Activated naive CD4-positive, alpha-beta T cell treated with anti-CD3 and anti-CD28 coated beads for 36 hours (primary cell): ENCODE measurements around the gene GID4. TPM values are rescaled to one million over a fixed set of nuclear protein-coding genes. Genes with fewer than 3 reads are reported as not detected.
"Not testable (repeated sequence)": the region's sequence is repeated elsewhere in the genome, so short reads cannot be mapped to it uniquely, and the experiment has no call there.

Experiments
- CTCF ChIA-PET: fragments of 350-600 bp; sonication (Branson Sonifier 250); formaldehyde crosslinking; loops from one replicate; lab custom pipeline; 2021; ENCODE audit warnings: antibody characterized with exemption; lab: Charles Lee
- DNase-seq: peaks from one replicate; pipeline ENCODE4 v3.0.0-alpha.2; 2020
- H3K27ac Mint-ChIP-seq: one replicate; pipeline ENCODE4 v1.8.0; 2021; ENCODE audit warnings: mild to moderate bottlenecking, mixed read lengths
- H3K27me3 Mint-ChIP-seq: one replicate; pipeline ENCODE4 v1.8.0; 2021; ENCODE audit warnings: low read depth, mixed read lengths
- H3K36me3 Mint-ChIP-seq: one replicate; pipeline ENCODE4 v1.8.0; 2021; ENCODE audit warnings: low read depth, mixed read lengths
- H3K4me1 Mint-ChIP-seq: one replicate; pipeline ENCODE4 v1.8.0; 2021; ENCODE audit warnings: low read depth, mixed read lengths
- H3K4me3 Mint-ChIP-seq: one replicate; pipeline ENCODE4 v1.8.0; 2021; ENCODE audit warnings: mild to moderate bottlenecking, moderate library complexity, mixed read lengths
- H3K9me3 Mint-ChIP-seq: one replicate; pipeline ENCODE4 v1.8.0; 2021; ENCODE audit warnings: mixed read lengths
- intact Hi-C: fragments of 100-400 bp; cut with micrococcal nuclease; formaldehyde crosslinking; loops from one replicate; pipeline ENCODE4 v1.15.1; 2023
- total RNA-seq, 2 experiments: library from RNA; stranded (reverse); gene quantifications; one replicate each; pipeline ENCODE4 v1.2.3, GENCODE V29; 2021

Gene GID4
- 1 to 10 TPM; 5.2 to 6.0 TPM for total RNA-seq

DNA sequence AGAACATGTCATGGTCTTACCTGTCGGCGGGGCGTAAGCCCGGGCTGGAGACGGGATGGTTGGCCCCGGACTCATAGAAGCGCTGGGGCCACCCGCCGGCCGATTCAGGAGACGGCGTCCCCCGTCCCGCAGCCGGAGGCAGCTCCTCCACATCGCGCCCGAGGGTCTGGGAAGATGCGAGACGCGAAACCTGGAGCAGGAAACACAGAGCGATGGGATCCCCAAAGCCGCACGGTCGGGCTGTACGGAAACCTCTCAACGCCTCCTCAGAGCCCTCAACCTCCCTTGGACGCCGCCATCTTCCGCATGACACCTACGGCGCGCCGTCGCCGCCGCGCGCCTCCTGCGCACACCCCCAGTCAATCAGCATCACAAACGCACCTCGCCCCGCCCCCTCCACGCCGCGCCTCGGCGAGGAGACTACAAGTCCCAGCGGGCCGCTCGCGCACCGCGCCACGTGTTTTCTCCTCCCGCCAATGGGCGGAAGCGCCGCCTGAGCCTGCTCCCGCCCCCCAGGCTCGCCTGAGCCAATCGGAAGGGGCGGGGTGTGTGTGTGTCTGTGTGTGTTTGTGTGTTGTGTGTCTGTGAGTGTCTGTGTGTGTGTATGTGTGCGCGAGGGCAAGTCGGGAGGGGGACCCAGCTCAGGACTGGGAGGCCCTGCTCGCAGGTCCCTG is at the start of gene GID4, which contains the start of gene ATPAF2:
TSS of gene GID4 (plus strand) at position 548 of the 674 bp plus-strand sequence. CDS start at position 605, 57 bp downstream.
TSS of gene ATPAF2 (minus strand) at position 308 of the 674 bp plus-strand sequence. CDS start at position 153, 155 bp downstream.
- Mint-ChIP-seq H3K9me3 (no peaks in the 10 kb centered on the region), H3K4me3 (peak within 1 kb of the TSS; percentile 86), H3K27me3 (no peaks in the 10 kb centered on the region), H3K4me1 (peaks cover 40% of the 10 kb centered on the region), H3K27ac (peak within 1 kb of the TSS; percentile 79), H3K36me3 (peaks cover 2% of the 10 kb centered on the region)
- peak; percentile 100 for DNase-seq
- intact Hi-C loops: loop anchor here (1.0 to 2.0 kb wide), 7 partner anchors 48 to 448 kb away; partner anchors contain the start of genes ALKBH5, DRC3, DRG2 and PEMT
- CTCF ChIA-PET: interaction anchor here (0.6 to 1.1 kb wide), 2 partner anchors 11 to 276 kb away, joined by 3 read pairs; partner anchors contain the start of gene TOP3A

DNA sequence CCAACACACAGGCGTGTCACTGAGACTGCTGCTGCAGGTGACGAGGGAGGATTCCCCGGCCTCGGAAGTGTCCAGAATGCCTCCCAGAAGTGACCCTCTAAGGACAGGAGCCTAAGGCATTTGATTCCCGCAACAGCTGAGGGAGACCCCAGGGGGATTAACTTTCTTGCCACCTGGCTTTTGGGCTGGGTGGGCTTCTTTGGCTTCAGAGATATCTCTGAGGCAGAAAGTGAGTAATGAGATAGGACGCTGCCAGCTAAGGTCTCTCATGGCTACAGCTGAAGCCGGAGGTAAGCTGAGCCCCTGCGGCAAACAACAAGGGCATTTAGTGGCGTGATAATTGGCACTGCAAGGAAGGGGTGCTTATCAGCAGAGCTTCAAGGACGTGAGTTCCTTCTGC is 49.6 kb upstream of the GID4 start:
- no peak overlapping the region for H3K4me3 Mint-ChIP-seq
- H3K27me3 Mint-ChIP-seq: no peaks in the 10 kb centered on the region
- H3K4me1 Mint-ChIP-seq: no peaks in the 10 kb centered on the region
- CTCF ChIA-PET: no interaction called here
- H3K9me3 Mint-ChIP-seq: no peaks in the 10 kb centered on the region
- H3K27ac Mint-ChIP-seq: no peak overlapping the region
- intact Hi-C loops: no loop called here
- no peak for DNase-seq
- no peaks in the 10 kb centered on the region for H3K36me3 Mint-ChIP-seq

DNA sequence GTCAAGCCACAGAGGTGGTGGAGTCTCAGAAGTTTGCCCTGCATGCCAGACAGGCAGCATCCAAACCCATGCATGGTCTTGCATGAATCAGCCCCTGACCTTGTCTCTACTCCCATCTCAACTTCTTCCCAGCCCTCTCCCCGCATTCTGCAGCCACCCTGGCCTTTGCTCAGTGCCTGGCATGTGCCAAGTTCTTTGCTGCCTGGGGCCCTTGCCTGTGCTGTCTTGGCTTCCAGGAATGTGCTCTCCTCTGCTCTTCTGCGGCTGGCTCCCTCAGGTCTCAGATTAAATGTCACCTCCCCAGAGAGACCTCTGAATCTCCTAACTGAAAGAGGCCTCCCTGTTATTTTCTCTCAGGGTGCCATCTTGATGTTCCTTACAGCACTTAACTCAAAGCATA is 48.9 kb upstream of the GID4 start:
- intact Hi-C loops: no loop called here
- CTCF ChIA-PET: no interaction called here
- no peak overlapping the region for H3K4me3 Mint-ChIP-seq
- H3K9me3 Mint-ChIP-seq: no peaks in the 10 kb centered on the region
- H3K36me3 Mint-ChIP-seq: no peaks in the 10 kb centered on the region
- no peak for DNase-seq
- H3K27me3 Mint-ChIP-seq: no peaks in the 10 kb centered on the region
- peaks cover 2% of the 10 kb centered on the region for H3K4me1 Mint-ChIP-seq
- H3K27ac Mint-ChIP-seq: no peak overlapping the region

DNA sequence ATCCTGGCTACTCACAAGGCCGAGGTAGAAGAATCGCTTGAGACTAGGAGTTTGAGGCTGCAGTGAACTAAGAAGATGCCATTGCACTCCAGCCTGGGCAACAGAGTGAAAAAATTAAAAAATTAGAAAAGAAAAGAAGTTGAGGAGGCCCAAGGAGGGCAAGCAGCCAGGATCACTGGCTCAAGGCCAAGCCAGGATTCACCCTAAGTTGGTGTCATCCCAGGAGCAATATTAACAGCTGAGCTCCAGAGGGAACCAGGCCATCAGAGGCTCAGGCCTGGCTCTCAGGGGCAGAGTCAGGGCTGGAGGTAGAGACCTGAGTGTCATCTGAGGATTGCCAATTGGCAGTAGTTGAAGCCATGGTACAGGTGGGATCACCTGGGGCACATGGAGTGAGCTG is 45.8 kb upstream of the GID4 start:
- CTCF ChIA-PET: interaction anchor here (1.3 kb wide), 1 partner anchor 40 kb away, joined by 3 read pairs; no protein-coding TSS in a partner anchor
- H3K27ac Mint-ChIP-seq: no peak overlapping the region
- intact Hi-C loops: no loop called here
- DNase-seq: no peak
- no peaks in the 10 kb centered on the region for H3K36me3 Mint-ChIP-seq
- no peaks in the 10 kb centered on the region for H3K27me3 Mint-ChIP-seq
- H3K4me1 Mint-ChIP-seq: peaks cover 2% of the 10 kb centered on the region
- H3K9me3 Mint-ChIP-seq: no peaks in the 10 kb centered on the region
- no peak overlapping the region for H3K4me3 Mint-ChIP-seq

DNA sequence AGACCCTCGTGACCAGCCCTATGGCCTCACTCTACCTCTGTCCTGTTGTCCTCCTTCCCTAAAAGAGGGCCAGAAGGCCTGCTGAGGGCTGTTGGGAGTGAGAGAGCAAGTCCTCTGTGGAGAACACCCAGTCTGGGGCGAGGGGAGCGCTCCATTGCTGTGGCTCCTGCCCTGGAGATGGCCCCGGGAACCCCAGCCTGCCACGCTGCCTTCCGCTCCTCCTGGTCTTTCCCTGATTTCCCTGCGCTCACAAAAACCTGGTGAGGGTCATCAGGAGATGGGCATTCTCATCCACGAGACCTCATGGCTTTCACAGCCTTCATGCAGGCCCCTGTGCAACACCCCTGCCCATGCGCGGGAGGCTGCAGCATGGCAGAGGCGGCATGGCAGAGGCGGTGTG is 45.4 kb upstream of the GID4 start:
- Mint-ChIP-seq H3K4me3 (no peak overlapping the region), H3K36me3 (no peaks in the 10 kb centered on the region), H3K27me3 (no peaks in the 10 kb centered on the region), H3K9me3 (no peaks in the 10 kb centered on the region), H3K27ac (no peak overlapping the region), H3K4me1 (peaks cover 2% of the 10 kb centered on the region)
- CTCF ChIA-PET: interaction anchor here (1.3 kb wide), 1 partner anchor 40 kb away, joined by 3 read pairs; no protein-coding TSS in a partner anchor
- intact Hi-C loops: no loop called here
- DNase-seq: no peak

DNA sequence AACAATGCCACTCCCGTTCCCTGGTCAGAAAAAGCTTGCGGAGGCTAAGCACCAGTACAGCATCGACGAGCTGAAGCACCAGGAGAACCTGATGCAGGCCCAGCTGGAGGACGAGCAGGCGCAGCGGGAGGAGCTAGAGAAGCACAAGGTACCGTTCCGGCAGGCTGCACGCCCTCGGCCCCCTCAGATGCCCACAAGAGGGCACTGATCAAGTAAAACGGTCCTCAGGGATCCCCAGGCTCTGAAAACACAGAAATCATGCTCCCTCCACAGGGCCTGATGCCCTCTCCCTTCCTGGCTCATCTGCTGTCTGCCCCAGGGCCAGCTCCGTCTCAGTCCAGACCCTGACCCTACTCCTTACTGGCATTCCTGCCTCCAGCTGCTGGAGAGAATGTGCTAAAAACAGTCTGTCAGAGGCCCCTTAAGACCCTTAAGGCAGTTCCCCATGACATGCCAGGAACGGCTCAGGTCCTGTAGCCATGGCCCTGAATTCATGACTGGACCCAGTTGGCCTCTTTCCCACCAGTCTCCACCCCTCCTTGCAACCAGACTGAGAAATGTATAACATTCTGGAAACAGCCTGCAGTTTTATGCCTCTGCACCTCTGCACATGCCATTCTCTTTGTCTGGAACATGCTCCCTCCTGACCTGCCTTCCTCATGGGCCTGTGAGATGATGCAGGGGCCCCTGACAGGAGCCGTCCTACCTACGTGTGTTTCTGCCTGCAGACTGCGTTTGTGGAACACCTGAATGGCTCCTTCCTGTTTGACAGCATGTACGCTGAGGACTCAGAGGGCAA is 44.7 kb upstream of the GID4 start:
- peak; percentile 18 for DNase-seq
- H3K9me3 Mint-ChIP-seq: no peaks in the 10 kb centered on the region
- no peak overlapping the region for H3K27ac Mint-ChIP-seq
- intact Hi-C loops: no loop called here
- H3K36me3 Mint-ChIP-seq: no peaks in the 10 kb centered on the region
- no peak overlapping the region for H3K4me3 Mint-ChIP-seq
- peaks cover 2% of the 10 kb centered on the region for H3K4me1 Mint-ChIP-seq
- CTCF ChIA-PET: interaction anchor here (1.3 kb wide), 1 partner anchor 39 kb away, joined by 3 read pairs; no protein-coding TSS in a partner anchor
- H3K27me3 Mint-ChIP-seq: no peaks in the 10 kb centered on the region

DNA sequence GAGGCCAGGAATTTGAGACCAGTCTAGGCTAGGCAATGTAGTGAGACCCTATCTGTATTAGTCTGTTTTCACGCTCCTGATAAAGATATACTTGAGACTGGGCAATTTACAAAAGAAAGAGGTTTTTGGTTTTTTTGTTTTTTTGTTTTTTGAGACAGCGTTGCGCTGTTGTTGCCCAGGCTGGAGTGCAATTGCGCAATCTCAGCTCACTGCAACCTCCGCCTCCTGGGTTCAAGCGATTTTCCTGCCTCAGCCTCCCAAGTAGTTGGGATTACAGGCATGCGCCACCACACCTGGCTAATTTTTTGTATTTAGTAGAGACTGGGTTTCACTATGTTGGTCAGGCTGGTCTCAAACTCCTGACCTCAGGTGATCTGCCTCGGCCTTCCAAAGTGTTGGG is 43.3 kb upstream of the GID4 start:
- H3K4me3 Mint-ChIP-seq, H3K9me3 Mint-ChIP-seq, H3K27ac Mint-ChIP-seq, intact Hi-C loops, H3K36me3 Mint-ChIP-seq, H3K4me1 Mint-ChIP-seq, H3K27me3 Mint-ChIP-seq, DNase-seq: not testable (repeated sequence)
- CTCF ChIA-PET: interaction anchor here (0.6 kb wide), 1 partner anchor 78 kb away, joined by 3 read pairs; no protein-coding TSS in a partner anchor

DNA sequence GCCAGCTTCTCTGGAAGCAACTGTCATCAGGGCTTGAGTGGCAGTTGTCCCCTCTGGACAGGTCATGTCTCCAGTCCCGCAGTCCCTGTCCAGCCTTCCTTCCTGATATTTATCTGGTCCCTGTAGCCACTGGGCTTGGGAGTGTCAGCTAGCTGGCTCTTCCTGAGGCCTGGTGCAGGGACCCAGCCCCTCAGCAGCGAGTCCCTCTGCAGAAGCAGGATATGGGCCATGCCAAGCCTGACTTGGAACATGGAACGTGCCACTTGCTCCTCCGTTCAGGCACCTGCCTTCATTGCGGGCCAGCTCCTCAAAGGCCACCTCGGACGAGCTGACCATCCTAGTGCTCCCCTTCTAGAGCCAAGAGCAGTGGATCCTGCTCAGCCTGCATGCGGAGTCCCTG is 40.3 kb upstream of the GID4 start:
- no peaks in the 10 kb centered on the region for H3K27me3 Mint-ChIP-seq
- no peak overlapping the region for H3K4me3 Mint-ChIP-seq
- H3K4me1 Mint-ChIP-seq: peaks cover 2% of the 10 kb centered on the region
- no peaks in the 10 kb centered on the region for H3K9me3 Mint-ChIP-seq
- no peaks in the 10 kb centered on the region for H3K36me3 Mint-ChIP-seq
- no peak for DNase-seq
- CTCF ChIA-PET: no interaction called here
- no peak overlapping the region for H3K27ac Mint-ChIP-seq
- intact Hi-C loops: no loop called here

DNA sequence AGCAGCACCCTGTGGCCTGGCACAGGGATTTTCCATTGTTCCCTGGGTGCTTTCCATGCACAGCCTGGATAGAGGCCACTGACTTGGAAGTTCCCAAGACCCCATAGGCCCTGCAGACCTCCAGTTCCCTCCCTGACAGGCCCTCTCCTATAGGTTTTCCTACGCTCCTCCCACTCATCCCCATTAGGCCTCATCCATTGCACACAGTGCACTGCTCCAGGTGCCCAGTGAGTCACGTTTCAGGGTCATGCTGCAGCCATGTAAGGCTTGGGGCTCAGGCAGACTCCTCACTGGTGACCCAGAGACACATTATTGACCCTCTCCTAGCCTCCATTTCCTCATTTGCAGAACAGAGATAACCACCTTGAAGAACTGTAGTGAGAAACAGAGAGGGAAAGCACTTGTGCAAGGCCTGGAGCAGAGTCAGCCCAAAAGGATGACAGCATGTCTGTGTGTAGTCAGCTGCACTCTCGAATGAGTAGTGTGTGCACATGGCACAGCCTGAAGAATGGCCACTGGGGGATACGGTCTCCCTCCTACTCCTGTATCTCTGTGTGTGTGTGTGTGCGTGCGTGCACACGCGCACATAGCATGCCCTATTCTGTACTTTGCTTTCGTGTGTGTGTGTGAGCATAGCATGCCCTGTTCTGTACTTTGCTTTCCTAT is 39.7 kb upstream of the GID4 start:
- no peak for DNase-seq
- H3K27me3 Mint-ChIP-seq: no peaks in the 10 kb centered on the region
- no peak overlapping the region for H3K27ac Mint-ChIP-seq
- CTCF ChIA-PET: no interaction called here
- H3K36me3 Mint-ChIP-seq: no peaks in the 10 kb centered on the region
- H3K4me3 Mint-ChIP-seq: no peak overlapping the region
- H3K4me1 Mint-ChIP-seq: peaks cover 2% of the 10 kb centered on the region
- intact Hi-C loops: no loop called here
- H3K9me3 Mint-ChIP-seq: no peaks in the 10 kb centered on the region

DNA sequence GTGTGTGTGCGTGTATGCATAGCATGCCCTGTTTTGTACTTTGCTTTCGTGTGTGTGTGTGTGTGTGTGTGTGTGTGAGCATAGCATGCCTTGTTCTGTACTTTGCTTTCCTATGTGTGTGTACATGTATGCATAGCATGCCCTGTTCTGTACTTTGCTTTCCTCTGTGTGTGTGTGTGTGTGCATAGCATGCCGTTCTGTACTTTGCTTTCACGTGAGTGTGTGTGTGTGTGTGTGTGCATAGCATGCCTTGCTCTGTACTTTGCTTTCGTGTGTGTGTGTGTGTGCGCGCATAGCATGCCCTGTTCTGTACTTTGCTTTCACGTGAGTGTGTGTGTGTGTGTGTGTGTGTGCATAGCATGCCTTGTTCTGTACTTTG is 39.2 kb upstream of the GID4 start:
- Mint-ChIP-seq H3K9me3 (no peaks in the 10 kb centered on the region), H3K27ac (no peak overlapping the region), H3K27me3 (no peaks in the 10 kb centered on the region), H3K4me3 (no peak overlapping the region), H3K36me3 (no peaks in the 10 kb centered on the region), H3K4me1 (no peaks in the 10 kb centered on the region)
- no peak for DNase-seq
- intact Hi-C loops: no loop called here
- CTCF ChIA-PET: interaction anchor here (0.6 kb wide), 1 partner anchor 33 kb away, joined by 3 read pairs; no protein-coding TSS in a partner anchor

DNA sequence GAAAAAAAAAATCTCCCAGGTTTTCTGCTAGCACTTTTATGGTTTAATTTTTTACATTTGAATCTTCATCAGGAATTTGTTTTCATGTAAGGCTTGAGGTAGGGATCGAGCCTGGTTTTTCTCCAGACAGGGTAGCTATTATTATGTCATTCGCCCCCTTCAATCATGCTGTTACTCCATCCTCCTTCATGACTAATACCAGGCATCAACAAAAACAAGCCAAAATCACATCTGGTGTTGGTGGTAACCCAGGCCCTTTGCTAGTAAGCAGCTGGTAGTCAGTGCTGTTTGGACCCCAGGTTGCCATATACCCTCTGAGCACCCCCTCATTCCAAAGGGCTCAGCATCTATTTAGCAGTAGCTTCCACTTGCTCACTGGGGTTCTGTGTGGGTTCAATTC is 37.0 kb upstream of the GID4 start:
- CTCF ChIA-PET: interaction anchor here (0.7 to 1.5 kb wide), 3 partner anchors 17 to 54 kb away, joined by 3 to 8 read pairs (median 5); no protein-coding TSS in a partner anchor
- Mint-ChIP-seq H3K27ac (no peak overlapping the region), H3K4me3 (no peak overlapping the region), H3K9me3 (no peaks in the 10 kb centered on the region), H3K36me3 (peaks cover 4% of the 10 kb centered on the region), H3K4me1 (no peaks in the 10 kb centered on the region), H3K27me3 (no peaks in the 10 kb centered on the region)
- no peak for DNase-seq
- intact Hi-C loops: no loop called here

DNA sequence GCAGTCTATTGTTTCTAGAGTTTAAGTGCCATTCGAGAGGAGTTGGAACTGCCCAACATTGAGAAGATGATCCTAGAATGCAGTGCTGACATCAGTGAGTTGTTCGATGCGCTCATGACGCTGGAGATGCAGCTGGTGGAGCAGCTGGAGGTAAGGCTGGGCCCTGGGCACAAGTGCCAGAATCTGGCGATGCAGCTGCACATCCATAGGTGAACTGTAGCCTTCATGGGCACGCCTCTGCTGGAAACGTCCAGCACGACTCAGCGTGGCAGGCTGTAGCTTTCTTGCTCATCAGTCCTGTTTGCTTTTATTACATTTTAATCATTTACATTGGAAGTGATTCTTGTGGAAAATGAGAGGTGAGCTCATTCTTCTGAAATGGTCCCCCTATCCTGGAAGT is 34.9 kb upstream of the GID4 start:
- no peaks in the 10 kb centered on the region for H3K9me3 Mint-ChIP-seq
- H3K27ac Mint-ChIP-seq: no peak overlapping the region
- intact Hi-C loops: no loop called here
- H3K36me3 Mint-ChIP-seq: peaks cover 4% of the 10 kb centered on the region
- H3K4me1 Mint-ChIP-seq: no peaks in the 10 kb centered on the region
- no peaks in the 10 kb centered on the region for H3K27me3 Mint-ChIP-seq
- no peak overlapping the region for H3K4me3 Mint-ChIP-seq
- CTCF ChIA-PET: no interaction called here
- DNase-seq: no peak
